ENCODE measurements around the gene XYLT1.

DNA sequence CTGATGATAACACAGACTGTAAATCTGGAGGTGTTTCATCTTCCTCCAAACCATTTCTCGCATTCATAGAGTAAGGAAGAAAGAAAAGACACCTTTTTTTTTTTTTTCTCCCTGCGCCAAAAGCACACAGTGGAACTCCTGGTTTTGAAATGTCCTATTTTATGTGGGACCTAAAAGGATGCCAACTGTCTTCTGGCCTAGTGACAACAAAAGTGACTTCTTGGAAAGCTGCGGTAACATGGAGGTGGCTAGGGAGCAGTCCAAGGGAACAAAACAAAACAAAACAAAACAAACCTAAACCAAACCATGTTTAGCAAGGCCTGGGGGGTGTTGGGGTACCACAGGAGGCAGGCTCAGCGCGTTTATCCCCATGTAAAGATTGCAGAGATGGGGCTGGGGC is 174.8 kb downstream of the XYLT1 start:
- no peak for TF ChIP-seq CTCF (IDR thresholded peaks at IDR 0.05; ENCODE audit: low read depth, low read length)
- no peak for TF ChIP-seq EZH2phosphoT487 (IDR thresholded peaks at IDR 0.05; ENCODE audit: low read depth)

Measured in OCI-LY3 (cell line).